Measurements from ENCODE around the gene INTS11. TPM values are rescaled to one million over a fixed set of nuclear protein-coding genes. Genes with fewer than 3 reads are reported as not detected.

Gene INTS11
- total RNA-seq: 34.1 and 42.0 TPM in 2 replicates

DNA sequence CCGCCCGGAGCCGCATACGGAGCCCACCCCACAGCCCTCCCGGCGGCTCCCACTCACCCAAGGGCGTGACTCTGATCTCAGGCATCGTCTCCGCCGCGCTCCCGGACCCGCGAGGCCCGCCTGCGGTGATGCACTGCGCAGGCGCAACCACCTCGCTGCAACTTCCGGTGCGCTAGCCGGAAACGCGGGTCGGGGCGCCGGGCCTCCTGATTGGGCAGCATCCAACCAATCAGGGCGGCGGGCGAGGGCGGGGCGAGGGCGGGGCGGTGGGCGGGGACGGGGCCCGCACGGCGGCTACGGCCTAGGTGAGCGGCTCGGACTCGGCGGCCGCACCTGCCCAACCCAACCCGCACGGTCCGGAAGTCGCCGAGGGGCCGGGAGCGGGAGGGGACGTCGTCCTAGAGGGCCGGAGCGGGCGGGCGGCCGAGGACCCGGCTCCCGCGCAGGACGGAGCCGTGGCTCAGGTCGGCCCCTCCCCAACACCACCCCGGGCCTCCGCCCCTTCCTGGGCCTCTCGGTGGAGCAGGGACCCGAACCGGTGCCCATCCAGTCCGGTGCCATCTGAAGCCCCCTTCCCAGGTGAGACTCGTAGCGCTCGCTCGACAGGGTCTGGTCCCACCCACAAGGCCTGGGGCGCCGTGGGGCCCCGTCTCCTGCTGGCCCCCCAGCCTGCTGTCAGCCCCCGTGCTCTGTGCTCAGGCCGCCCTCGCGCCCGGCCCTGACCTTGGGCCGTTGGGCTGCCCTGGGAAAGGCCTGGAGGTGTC is at the start of gene INTS11, which contains the start of gene CPTP:
TSS of gene INTS11 (minus strand) at position 137 of the 764 bp plus-strand sequence. CDS start at position 85, 52 bp downstream.
TSS of gene CPTP (plus strand) at position 279 of the 764 bp plus-strand sequence. CDS start 2,109 bp downstream, outside the sequence.

DNA sequence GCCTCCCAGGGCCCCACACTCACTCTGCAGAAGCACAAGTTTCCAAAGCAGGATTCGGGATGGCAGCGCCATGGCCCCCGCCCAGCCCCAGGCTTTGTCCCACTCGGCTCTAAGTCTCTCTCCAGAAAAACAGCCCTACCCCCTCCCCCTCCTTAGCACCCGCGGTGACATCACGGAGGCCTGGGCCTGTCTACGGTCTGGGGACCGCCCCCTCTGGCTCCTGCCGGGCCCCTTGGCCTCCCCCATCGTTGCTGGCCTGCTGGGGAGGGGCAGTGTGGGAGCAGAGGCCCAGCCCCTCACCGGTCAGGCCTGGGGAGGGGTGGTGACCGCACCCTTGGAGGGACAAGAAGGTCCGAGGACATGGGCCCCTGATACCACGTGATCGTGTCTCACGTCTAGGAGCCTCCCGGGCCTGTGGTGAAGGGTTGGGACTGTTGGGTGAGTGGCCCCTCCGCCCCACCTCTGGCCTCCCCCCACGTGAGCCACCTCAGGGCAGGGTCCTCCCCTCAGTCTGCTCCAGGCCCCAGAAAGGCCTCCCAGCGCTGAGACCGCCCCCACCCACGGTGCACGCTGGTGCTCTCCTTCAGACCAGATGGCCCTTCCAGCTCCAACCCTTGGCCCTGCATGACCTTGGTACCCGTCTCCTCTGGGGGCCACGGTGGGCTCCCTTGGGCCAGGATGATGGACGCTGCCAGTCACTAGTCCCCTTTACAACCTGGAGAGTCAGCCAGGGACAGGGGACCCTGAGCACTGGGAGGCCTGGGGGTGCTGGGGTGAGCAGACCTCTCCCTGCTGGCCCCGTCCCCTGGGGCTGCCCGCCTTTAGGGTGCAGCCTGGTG is 34.2 kb upstream of the INTS11 start, which contains the start of gene MXRA8:
TSS of gene MXRA8 (minus strand) at position 123 of the 839 bp plus-strand sequence. CDS start at position 72, 51 bp downstream.

DNA sequence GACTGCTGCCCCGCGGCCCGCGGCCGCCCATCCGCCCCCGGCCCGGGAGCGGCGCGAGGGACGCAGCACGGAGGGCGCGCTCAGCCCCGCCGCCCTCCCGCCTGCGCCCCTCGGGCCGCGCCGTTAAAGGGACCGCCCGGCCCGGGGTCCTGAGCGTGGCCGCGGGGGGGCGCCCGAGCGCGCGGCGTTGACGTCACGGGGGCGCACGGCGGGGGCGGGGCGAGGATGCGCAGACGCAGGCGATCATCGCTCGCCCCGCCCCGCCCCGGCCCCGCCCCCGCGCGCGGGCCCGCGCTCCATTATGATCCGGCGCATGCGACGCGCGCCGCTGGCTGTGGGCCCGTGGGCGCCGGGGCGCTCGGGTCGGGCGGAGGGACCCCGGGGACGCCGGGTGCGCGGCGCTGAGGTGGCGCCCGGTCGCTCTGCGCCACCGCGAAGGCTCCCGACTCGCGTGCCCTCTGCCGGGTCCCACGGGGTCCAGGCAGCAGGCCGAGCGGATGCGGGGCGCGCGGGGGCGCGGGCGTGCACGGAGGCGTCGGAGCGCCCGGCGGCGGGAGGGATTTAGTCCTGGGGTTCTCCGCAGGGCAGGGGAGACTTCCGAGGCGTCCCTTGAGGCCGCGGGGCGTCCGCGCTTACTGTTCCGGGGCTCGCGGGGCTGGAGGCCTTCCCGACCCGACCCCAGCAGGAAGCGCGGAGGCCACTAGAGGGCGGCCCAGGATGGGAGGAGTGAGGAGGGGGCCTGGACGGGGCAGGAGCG is 25.0 kb upstream of the INTS11 start, which contains the start of gene DVL1:
TSS of gene DVL1 (minus strand) at position 163 of the 757 bp plus-strand sequence. CDS start 353 bp downstream, outside the sequence.

DNA sequence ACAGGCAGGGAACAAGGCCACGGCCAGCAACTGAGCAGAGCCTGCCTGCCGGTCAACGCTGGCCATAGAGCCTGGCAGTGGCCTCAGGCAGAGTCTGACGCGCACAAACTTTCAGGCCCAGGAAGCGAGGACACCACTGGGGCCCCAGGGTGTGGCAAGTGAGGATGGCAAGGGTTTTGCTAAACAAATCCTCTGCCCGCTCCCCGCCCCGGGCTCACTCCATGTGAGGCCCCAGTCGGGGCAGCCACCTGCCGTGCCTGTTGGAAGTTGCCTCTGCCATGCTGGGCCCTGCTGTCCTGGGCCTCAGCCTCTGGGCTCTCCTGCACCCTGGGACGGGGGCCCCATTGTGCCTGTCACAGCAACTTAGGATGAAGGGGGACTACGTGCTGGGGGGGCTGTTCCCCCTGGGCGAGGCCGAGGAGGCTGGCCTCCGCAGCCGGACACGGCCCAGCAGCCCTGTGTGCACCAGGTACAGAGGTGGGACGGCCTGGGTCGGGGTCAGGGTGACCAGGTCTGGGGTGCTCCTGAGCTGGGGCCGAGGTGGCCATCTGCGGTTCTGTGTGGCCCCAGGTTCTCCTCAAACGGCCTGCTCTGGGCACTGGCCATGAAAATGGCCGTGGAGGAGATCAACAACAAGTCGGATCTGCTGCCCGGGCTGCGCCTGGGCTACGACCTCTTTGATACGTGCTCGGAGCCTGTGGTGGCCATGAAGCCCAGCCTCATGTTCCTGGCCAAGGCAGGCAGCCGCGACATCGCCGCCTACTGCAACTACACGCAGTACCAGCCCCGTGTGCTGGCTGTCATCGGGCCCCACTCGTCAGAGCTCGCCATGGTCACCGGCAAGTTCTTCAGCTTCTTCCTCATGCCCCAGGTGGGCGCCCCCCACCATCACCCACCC is 6.9 kb upstream of the INTS11 start, which contains the start of gene TAS1R3:
TSS of gene TAS1R3 (plus strand) at position 213 of the 898 bp plus-strand sequence. CDS start at position 279, 66 bp downstream.

DNA sequence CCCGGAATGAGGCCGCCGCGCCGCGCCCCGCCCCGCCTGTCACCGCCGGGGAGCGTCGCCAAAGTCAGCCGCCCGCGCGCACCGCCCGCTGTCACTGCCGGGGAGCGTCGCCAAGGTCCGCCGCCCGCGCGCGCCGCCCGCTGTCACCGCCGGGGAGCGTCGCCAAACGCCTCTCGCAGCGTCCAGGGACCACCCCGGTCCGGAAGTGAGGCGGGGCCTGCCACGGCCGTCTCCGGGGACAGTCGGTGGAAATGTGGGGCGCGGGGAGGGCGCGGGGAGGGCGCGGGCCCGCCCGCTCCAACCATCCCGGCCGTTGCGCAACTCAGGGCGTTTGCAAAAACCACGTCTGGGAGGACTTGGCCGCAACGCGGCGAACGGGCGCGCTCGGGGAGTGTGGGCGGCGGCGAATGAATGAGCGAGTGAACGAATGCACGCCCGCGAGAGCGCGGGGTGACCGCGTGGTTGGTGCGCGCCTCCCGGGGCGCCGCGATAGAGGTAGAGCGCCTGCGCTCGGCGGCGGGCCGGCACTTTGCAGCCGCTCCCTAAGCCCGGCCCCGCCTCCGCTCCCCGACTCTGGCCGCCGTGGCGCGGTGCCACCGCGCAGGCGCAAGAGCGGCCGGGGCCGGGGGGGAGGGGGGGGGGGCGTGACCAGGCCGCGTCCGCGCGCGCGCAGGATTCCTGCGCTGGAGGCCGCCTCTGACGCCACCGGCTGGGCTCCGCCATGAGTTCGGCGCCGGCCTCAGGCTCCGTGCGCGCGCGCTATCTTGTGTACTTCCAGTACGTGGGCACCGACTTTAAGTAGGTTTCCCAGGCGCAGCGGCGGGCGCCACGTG is 16.3 kb downstream of the INTS11 start, which contains the start of the genes ACAP3 and PUSL1:
TSS of gene ACAP3 (minus strand) at position 8 of the 833 bp plus-strand sequence. CDS start 115 bp downstream, outside the sequence.
TSS of gene PUSL1 (plus strand) at position 675 of the 833 bp plus-strand sequence. CDS start at position 722, 47 bp downstream.

DNA sequence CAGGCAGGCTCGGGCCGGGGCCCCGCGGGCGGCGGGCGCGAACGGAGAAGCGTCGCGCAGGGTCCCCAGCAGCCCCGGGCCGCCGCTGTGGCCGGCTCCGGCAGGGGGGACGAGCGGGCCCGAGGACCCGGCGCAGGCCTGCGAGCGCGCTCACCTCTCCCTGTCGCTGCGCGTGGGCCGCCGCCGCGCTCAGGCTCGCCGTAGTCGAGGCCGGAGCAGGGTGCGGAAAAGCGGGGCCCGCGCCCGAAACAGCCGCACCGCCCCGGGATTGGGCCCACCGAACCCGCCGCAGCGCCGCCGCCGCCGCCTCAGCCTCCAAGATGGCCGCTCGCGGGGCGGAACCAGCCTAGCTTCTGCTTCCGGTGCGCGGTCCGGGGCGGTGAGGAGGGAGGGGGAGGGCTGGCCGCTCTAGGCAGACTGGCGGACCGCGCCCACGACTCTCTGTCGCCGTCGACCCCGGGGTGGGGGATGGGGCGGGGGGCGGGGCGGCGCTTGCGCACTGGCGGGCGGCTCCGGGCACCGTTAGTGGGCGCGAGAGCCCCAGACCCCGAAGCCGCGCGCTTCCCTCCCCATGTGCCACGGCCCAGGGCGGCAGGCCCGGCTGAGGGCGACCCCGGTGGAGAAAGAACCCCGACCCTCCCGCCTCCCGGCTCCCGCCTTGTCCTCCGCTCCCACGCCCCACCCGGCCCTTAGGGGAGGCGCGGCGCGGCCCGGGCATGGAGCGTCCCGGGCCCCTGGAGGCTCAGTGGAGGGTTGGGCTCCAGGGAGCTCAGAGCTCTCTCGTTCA is 50.8 kb downstream of the INTS11 start, which contains the start of gene UBE2J2:
TSS of gene UBE2J2 (minus strand) at position 343 of the 787 bp plus-strand sequence. CDS start 5,862 bp downstream, outside the sequence.

Other genes with a start within 250 kb of the INTS11 start
- gene C1orf159, start 208.6 kb downstream of the INTS11 start, total RNA-seq: 4.4 and 5.4 TPM in 2 replicates
- not detected in 2 replicates for gene TTLL10, start 150.8 kb downstream of the INTS11 start, total RNA-seq
- 0.28 TPM in 1 of 2 replicates, not detected in the other for gene TNFRSF18, start 118.1 kb downstream of the INTS11 start, total RNA-seq
- gene TNFRSF4, start 110.5 kb downstream of the INTS11 start, total RNA-seq: not detected in 2 replicates
- gene SDF4, start 92.7 kb downstream of the INTS11 start, total RNA-seq: 90.1 and 109 TPM in 2 replicates
- 28.2 and 31.2 TPM in 2 replicates for gene B3GALT6, start 92.4 kb downstream of the INTS11 start, total RNA-seq
- gene C1QTNF12, start 77.9 kb downstream of the INTS11 start, total RNA-seq: 0.38 and 0.85 TPM in 2 replicates
- gene UBE2J2, start 50.8 kb downstream of the INTS11 start, total RNA-seq: 31.3 and 43.5 TPM in 2 replicates
- gene SCNN1D, start 44.2 kb downstream of the INTS11 start, total RNA-seq: 0.58 and 1.4 TPM in 2 replicates
- 33.0 and 34.3 TPM in 2 replicates for gene ACAP3, start 16.7 kb downstream of the INTS11 start, total RNA-seq
- gene PUSL1, start 16.1 kb downstream of the INTS11 start, total RNA-seq: 8.7 and 22.8 TPM in 2 replicates
- gene CPTP, start 142 bp upstream of the INTS11 start, total RNA-seq: 9.0 and 11.5 TPM in 2 replicates
- under 0.01 TPM in 2 replicates for gene TAS1R3, start 6.6 kb upstream of the INTS11 start, total RNA-seq
- 86.0 and 119 TPM in 2 replicates for gene DVL1, start 24.8 kb upstream of the INTS11 start, total RNA-seq
- gene MXRA8, start 33.9 kb upstream of the INTS11 start, total RNA-seq: 121 and 141 TPM in 2 replicates
- 82.6 and 152 TPM in 2 replicates for gene AURKAIP1, start 50.5 kb upstream of the INTS11 start, total RNA-seq
- gene CCNL2, start 74.7 kb upstream of the INTS11 start, total RNA-seq: 63.8 and 140 TPM in 2 replicates
- 58.9 and 129 TPM in 2 replicates for gene MRPL20, start 82.6 kb upstream of the INTS11 start, total RNA-seq
- under 0.01 TPM in 2 replicates for gene ANKRD65, start 96.6 kb upstream of the INTS11 start, total RNA-seq
- gene VWA1, start 111.0 kb upstream of the INTS11 start, total RNA-seq: 2.9 and 9.0 TPM in 2 replicates
- gene ATAD3C, start 125.0 kb upstream of the INTS11 start, total RNA-seq: not detected in 2 replicates
- gene ATAD3B, start 147.1 kb upstream of the INTS11 start, total RNA-seq: 15.8 and 46.6 TPM in 2 replicates
- gene ATAD3A, start 187.5 kb upstream of the INTS11 start, total RNA-seq: 18.9 and 64.2 TPM in 2 replicates
- gene TMEM240, start 216.0 kb upstream of the INTS11 start, total RNA-seq: 1.5 and 3.7 TPM in 2 replicates

All from regular cardiac myocyte (primary cell).